SW480 (cell line): ENCODE measurements around the gene ARHGAP25.

ENCODE experiments used
- DNase-seq: peaks from one replicate; pipeline ENCODE4 v3.0.0-alpha.2; 2016; ENCODE audit warnings: low spot score

ARHGAP25 gene

DNA sequence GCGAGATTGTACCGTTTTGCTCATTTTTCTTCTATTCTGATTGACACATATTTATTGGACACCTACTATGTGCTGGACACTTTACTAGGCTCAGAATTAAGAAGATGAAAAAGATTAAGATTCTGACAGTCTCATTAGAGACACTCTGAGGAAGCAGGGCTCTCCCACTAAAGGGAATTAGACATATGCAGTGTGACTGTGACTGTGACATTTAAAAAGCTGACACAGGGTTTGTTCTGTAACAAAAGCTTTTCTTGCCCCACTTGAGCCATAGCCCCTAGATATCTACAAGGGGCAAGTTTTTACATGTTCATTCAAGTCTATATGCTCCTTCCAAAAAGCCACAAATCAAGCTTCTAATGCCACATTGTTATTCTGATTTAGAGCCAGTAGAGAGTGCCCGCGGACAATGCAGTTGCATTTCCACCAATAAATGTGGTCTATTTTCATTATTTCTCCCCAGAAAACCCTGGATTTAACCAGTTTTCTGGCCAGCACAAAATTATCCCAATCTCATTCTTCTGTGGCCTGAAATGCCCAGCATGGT, 9.8 kb downstream of the ARHGAP25 start:
- DNase-seq, result no peak

DNA sequence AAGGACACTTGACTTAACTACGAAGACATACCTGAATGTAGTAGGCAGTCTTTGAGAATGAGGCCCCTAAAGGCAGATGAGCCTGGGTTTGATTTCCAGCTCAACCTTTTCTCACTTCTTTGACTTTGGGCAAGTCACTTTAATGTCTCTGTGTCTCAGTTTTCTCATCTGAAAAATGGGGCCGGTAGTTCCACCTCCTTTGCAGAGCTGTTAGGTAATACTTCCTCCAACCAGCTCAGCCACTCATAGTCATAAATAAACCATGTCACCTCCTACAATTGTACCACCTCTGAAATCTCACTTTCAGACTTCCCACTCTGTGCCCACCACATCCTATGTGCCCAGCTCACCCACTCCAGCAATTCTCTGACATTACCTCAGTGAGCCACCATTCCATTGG, 10.4 kb downstream of the ARHGAP25 start:
- DNase-seq, result no peak

DNA sequence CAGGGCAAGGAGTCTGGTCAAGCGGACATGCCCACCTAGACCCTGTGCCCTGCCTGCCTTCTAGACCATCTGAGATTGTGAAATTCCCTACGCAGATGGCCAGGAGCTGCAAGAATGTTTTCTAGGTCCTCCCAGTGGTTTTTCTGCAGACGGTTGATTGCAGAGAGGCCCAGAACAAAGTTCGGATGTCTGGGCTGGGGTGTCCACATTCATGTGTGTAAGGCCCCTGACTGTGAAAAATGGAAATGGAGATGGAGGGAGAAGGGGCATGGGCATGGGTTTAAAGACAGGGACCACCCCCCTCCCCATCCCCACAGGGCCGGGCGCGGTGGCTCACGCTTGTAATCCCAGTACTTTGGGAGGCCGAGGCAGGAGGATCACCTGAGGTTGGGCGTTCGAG, 11.8 kb downstream of the ARHGAP25 start:
- no peak for DNase-seq

DNA sequence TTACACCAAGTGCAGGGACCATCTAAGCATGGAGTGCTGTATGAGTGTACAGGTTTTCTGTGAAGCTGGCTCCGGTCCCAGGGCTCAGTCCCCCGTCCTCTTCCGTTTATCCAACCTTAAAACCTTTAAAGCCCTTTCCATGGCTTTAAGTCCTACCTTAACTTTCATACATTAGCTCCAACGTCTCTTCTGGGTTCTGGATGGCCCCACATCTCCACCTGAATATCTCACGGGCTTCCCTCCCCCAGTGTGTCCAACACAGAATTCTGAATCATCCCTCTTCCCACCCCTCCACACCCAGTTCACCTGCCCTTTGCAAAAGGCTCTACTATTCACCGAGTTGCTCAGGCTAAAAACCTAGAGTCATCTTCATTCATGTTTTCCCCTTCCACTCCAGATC, 12.8 kb downstream of the ARHGAP25 start:
- DNase-seq, result no peak

DNA sequence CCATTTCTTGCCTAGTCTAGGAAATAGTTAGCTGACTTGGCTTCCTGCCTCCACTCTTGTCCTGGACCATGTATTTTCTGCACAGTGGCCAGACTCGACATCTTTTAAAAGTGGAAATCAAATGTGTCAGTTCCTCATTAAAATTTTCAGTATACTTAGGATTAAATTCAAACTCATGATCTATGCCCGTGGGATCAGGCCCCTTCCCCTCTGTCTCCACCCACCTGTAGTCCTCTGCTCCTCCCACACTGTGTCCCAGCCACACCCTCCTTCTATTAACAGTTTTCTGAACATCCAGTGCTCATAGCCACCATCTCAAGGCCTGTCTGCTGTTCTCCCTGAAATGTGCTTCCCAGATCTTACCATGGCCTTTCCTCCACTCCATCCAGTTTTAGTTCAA, 13.3 kb downstream of the ARHGAP25 start:
- DNase-seq, result no peak

DNA sequence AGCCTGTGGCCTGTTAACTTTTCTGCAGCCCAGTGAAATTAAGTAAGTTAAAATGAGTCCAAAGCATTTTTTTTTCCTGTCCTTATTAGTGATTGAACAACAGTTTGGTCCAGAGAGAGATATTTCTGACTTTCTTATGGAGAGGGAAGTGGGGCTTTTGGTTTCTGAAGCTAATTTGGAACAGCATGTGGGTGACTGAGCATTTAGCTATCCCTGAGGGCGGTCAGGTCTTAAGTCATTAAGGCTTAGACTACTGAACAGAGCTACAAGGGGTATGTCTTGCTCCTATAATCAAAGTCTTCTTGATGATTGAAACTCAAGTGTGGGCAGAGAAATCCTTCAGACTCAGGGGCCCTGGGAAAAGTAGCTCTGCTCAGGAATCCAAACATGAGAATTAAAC, 14.0 kb downstream of the ARHGAP25 start:
- DNase-seq, result no peak

DNA sequence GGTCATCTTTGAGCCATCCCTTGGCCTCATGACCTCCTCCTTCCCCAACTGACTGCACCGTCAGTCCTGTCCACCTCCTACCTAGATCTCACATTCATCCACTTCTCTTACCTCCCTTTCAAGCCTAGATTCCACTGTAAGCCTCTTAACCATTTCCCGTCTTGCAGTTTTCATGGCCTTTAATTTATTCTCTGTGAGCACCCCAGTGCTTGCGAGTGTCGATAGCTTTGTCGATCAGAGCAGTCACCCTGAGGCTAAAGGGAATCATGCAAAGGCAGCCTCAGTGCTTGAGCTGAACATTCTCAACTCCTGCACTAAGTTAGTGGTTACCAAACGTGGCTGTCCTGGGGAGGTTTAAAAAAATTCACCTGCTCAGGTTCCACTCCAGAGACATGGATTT, 14.7 kb downstream of the ARHGAP25 start:
- no peak for DNase-seq

DNA sequence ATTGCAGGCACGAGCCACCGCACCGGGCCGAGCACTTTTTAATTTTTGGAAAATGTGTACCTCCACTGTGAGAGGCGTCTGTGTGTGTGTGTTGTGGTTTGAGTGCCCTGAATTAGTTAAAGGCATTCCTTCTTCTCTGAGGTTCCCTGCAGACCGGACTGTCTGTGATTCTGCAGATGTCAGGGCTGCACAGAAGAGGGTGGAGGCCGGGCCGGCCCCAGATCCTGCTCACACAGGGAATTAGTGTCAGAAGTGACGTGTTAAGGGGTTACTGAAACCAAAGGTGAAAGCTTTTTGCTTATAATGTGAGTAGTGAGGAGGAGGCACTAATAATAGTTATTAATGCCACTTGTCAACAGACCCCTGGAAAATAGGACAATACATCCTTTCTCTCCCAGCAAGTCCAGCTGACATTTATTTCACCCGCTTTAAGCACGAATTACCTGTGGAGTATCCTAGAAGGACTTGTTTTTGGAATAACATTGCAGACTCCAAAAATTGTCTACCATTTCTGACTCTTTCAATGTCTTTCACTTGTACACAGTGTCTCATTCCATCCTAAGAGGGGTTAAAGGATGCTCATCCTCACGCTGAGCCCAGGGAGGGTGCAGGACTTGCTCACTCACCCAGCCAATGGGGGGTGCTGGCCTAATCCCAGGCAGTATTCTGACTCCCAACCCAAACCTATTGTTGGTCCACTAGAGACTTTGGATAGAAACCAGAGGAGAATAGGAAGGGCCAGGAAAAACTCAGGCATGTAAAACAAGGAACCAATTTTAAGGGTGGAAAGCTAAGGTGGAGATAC, 16.2 kb downstream of the ARHGAP25 start:
- DNase-seq, result no peak

DNA sequence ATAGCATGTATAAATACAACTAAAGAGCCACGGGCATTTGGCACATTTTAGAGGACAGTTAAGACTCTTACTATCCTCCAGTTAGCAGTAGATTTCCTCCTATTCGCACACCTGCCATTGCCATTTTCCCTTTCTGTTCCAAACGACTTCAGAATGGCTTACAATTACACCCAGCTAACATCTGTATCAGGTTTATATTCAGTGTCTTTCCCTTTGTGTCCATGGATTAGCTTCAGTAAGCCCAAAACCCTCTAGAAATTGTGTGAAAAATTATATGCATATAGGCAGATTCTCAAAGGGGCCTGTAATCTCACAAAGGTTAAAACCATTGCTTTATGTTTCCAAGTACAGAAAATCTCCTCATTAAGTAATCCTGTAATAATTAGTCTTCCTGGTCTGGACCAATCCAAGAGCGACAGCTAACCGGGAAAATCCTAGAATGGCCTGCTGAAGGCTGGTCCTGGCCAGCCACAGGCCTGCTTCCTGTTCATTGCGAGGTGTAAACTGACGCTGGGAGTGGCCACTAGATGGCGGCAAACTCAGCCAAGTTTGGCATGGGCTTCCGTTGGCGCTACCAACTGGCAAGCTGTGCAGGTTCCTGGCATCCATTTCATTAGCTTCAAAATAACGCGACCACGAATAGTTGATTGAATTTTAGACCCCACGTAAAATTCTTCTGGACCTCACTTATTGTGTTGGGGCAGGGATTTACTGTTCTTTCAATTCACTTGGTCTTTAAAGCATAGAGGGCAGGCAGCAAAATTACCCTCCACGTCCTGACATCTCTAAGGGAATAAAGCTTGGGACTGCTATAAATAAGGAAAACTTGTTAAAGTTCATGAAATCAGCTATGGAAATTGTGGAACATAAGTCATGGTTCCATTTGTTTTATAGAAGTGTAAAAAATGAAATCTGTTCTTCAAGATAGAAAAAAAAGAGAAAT, 17.1 kb downstream of the ARHGAP25 start:
- peak; percentile 81 for DNase-seq

DNA sequence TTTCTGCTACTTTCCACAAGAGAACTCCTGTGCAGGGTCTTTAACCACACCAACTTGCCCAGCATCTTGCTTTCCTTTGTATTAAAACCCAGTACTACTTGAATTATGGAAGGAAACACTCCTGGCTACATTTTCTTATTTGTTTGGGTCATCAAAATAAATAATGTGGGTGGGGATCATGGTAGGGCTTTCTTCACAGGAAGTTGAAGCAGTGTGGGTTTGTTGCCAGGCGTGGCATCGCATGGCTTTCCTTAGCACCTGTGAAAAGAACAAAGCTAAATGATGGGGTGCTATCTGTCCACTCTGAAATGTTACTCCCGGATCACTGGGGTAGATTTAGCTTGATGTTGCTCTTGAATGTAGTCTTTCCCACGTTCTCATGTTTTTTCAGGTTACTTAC, 18.7 kb downstream of the ARHGAP25 start:
- no peak for DNase-seq

DNA sequence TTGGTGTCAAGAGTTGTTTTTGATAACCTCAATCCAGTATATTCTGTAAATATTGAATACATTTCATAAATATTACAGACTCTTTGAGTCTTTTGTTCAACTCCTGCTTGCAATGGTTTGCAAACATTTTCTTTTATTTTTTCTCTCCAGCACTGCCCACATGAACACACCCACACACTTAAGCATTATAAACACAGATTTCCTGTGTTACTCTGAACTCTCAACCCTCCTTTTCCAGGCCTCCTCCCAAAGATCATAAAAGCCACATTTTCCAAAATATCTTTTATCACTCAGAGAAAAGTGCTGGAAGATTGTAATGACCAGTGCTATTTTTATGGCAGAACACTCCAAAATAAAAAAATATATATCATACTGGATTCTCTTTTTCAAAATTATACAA, 20.5 kb downstream of the ARHGAP25 start:
- no peak for DNase-seq

DNA sequence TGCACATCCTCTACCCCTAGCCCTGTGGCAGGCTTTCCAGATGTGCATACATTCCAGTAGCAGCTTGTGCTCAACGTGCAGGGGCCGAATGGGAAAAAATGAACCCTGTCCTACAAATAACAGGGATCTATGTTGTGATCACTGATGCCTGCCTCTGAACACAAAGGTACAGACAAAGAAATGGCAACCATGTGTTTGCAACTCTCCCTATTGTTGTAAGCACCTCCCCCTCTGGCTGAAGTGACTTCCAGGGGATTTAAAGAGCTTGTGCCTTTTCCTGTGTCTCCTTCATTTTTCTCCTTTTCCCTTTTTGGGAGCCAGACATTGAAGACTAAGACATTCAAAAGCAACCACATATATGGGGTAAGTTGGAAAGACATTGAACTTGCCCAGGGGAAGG, 21.6 kb downstream of the ARHGAP25 start:
- DNase-seq, result no peak

DNA sequence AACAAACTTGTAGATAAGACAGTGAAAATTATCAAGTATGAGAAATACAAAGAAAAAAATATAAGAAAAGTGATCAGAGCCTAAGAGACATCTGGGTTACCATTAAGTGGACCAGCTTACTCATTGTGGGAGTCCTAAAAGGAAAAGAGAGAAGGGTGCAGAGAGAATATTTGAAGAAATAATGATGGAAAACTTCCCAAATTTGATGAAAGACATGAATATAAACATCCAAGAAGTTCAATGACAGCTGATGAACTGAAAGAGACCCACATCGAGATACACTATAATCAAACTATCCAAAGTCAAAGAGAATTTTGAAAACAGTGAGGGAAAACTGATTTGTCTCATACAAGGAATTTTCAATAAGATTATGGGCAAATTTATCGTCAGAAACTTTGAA, 22.5 kb downstream of the ARHGAP25 start:
- no peak for DNase-seq

DNA sequence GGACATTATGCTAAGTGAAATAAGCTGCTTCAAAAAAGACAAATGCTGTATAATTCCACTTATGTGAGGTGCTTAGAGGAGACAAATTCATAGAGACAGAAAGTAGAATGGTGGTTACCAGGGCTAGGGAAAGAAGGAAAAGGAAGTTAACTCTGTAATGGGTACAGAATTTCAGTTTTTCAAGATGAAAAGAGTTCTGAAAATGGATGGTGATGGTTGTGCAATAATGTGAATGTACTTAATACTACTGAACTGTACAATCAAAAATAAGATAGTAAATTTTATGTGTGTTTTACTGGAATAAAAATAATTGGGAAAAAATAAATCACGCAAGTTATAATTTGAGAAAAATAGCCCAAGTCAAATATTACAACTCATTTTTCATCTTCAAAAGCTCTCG, 27.5 kb downstream of the ARHGAP25 start:
- no peak for DNase-seq

DNA sequence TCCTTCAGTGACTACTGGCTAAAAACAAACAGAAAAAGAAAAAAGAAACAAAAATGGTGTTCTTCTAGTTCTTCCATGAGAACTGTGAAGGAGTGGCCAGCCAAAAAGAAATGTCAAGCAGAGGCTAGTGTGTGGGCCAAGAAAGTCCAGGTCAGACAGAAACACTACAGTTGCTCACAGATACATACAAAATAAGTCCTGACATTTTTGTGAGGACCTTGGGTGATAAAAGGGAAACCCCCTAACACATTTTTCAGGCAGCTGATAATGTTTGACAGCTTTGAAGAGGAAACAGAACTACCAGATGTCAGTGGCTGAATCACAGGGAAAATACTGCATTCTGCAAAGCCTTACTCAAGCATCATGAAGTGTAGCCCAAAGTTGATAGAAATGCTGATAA, 28.1 kb downstream of the ARHGAP25 start:
- no peak for DNase-seq

DNA sequence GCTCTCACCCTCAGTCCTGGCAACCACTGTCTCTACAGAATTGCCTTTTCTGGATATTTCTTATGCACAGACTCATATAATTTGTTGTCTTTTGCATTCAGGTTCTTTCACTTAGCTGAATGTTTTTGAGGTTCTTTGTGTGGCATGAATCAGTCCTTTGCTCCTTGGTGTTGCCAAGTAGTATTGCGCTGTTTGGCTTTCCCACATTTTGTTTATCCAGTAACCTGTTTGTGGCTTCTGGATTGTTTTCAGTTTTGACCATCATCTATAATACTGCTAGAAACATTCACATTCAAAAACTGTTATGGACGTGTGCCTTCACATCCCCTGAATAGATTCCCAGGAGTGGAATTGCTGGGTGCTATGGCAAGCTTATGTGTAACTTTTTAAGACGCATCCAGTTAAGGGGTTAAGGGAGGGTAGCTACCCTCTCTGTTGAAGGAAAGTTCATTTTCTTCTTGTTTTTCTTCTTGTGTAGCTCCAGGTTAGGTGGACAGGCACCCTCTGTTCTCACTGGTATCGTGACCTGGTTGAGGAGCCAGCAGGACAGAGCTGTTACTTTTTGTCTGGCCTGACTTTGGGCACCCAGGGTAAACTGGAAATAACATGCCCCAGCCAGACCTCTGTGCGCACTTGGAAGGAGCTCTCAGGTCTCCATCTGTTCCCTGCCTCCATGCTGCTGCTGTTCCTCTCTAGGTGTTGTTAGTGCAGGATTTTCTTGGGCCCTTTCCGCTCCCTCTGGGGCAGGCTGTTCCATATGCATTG, 29.6 kb downstream of the ARHGAP25 start:
- DNase-seq, result no peak

DNA sequence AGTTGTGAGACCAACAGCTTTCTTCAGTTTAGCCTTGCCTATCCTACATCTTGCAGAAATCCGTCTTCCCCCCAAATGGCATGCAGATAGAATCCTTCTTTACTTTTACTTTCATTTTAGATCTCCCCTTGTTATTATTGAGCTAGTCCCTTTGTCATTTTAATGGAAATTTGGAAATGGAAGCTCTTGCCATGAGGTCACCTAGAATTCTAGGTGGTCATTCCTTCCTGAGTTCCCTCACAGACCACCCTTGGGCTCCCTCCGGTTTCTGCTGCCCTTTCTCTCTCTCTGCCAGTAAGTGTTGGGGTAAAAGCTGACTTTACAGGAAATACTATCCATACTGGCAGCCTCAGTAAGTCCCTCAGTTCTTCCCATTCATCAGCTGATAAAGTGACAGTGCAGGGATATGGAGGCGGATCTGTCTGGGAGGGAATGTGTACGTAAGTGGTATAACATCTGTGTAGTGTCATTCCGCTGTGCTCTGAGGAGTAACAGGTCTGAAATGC, 30.2 kb downstream of the ARHGAP25 start:
- DNase-seq, result no peak

DNA sequence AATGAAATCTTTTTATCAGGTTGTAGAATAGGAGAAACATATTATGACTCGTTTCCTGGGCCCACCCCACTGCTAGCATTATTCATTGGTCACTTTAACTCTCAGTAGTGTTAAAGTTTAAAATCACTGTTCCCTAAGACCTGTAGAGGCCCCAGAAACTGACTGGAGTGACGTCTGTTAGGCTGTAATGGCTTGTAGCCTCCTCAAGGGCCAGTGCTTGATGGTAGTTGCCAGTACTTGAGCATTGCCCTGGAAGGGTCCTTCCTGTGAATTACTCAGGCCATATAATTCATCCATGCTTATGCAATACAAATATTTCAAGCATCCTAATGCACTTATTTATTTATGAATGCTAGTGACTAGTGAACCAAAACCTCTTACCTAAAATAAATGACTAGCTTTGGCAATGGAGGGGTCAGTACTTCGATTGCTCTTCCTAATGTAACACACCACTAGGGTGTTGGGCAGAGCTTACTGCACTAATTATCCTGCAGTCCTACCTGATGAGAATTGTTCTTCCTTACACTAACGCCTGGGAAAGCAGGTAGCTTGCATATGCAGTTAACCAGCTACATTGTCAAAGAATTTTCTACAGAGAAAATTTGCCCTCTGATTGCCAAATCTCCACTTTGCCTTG, 31.2 kb downstream of the ARHGAP25 start:
- DNase-seq, result no peak

DNA sequence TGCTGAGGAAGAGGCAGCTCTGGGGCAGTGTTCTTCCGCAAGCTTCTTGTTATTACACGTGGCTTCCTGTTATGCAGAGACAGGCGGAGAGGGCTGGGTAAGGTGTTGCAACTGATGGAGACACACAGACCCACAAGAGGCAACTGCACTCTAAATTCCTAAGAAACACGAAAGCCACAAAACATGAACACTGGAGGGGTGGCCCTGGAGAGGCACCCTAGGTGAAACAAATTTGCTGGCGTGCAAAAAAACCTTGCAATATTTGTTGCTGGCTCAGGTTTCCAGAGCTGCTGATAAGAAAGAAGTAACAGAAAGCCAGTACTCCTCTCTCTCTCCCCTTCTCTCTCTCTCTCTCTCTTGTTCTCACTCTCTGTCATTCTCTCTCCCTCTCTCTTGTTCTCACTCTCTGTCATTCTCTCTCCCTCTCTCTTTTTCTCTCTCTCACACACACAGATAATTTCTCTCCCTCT, 31.8 kb downstream of the ARHGAP25 start:
- DNase-seq, result no peak

DNA sequence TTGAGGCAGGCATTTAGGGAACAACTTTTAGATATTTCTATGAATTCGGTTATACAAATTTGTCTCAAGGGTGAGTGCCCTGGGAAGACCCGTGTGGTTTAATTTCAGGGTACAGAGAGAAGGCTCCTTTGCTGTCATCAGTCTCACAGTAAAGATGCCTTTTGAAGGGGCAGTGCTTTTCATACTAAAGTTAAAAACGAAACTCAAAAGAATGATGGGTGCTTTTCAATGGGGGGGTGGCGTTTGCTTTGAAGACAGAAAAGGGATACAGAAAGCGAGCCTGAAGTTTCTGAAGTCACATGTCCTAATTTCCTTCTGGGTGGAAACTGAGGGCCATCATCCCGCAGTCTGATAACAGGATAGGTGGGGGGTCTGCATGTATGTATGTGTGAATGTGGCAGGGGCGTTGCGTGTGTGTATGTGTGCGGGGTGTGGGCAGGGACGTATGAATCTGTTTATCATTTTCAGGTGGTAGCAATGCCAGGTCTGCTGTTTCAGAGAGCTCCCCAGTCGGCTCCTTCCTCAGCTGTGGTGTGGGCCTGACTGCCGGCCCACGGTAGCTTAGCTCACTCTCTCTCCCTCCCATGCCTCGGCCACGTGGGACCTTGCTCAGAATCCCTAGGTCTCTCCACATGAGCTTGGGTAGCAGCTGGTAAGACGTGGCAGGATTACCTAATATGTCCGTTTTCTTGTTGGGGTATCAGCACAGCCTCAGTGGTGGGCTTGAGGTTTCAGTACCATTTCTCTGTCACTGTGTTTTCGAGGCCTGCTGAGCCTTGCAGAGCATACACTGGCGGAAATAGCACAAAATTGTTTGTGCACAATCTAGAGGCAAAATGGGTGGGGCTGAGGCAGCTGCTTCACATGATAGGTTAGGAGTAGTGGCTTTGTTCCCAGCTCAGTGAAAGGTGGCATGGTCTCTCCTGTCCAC, 32.7 kb downstream of the ARHGAP25 start:
- no peak for DNase-seq
